HTERT RPE-1 (cell line): Measurements from ENCODE around the gene AMBP.

Experiments
- in situ Hi-C: fragments of 300-500 bp; cut with MboI; formaldehyde crosslinking; loops from 4 replicates; pipeline ENCODE4 v1.14.3; 2020; ENCODE audit warnings: low sequenced_read_pairs

AMBP gene

GRCh38 chr9:114078021-114078780 lies at the start of gene AMBP:
TSS of gene AMBP (minus strand) at chr9:114078300. CDS start at chr9:114078209, 91 bp downstream.
- in situ Hi-C loops = loop anchor here (25.0 kb wide), 1 partner anchor 209 kb away; no protein-coding TSS in a partner anchor

- in situ Hi-C loops = no loop called here
These were observed 48.4 kb upstream of the AMBP start for GRCh38 chr9:114126247-114127060.

GRCh38 chr9:114125476-114126013 lies 47.4 kb upstream of the AMBP start:
- in situ Hi-C loops = no loop called here

GRCh38 chr9:114124666-114125475 lies 46.8 kb upstream of the AMBP start:
- in situ Hi-C loops = no loop called here

- in situ Hi-C loops = no loop called here
These were observed 46.0 kb upstream of the AMBP start for GRCh38 chr9:114124138-114124537.

GRCh38 chr9:114123031-114123977 lies 45.2 kb upstream of the AMBP start:
- in situ Hi-C loops = no loop called here

- in situ Hi-C loops = no loop called here
These were observed 44.3 kb upstream of the AMBP start for GRCh38 chr9:114122136-114123027.

GRCh38 chr9:114121227-114122135 lies 43.4 kb upstream of the AMBP start:
- in situ Hi-C loops = no loop called here

- in situ Hi-C loops = no loop called here
These were observed 42.3 kb upstream of the AMBP start for GRCh38 chr9:114120192-114121014.

GRCh38 chr9:114119242-114120191 lies 41.4 kb upstream of the AMBP start:
- in situ Hi-C loops = no loop called here

GRCh38 chr9:114117996-114118830 lies 40.1 kb upstream of the AMBP start:
- in situ Hi-C loops = no loop called here

GRCh38 chr9:114117614-114117995 lies 39.5 kb upstream of the AMBP start:
- in situ Hi-C loops = no loop called here

- in situ Hi-C loops = no loop called here
These were observed 38.1 kb upstream of the AMBP start for GRCh38 chr9:114116126-114116747.

- in situ Hi-C loops = no loop called here
These were observed 37.6 kb upstream of the AMBP start for GRCh38 chr9:114115654-114116125.
